Measurements from ENCODE around the gene MAP3K2.
"Not testable (repeated sequence)": the region's sequence is repeated elsewhere in the genome, so short reads cannot be mapped to it uniquely, and the experiment has no call there.

Gene MAP3K2

DNA sequence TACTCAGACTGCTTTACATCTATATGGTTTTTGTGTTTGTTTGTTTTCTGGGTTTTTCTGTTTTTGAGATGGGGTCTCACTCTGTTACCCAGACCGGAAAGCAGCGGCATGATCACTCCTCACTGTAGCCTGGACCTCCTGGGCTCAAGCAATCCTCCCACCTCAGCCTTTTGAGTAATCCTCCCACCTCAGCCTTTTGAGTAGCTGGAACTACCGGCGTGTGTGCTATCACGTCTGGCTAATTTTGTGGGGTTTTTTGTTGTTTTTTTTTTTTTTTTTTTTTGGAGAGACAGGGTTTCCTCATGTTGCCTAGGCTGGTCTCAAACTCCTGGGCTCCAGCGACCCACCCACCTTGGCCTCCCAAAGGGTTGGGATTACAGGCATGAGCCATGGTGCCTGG lies 9.1 kb downstream of the MAP3K2 start:
- no peak for DNase-seq

DNA sequence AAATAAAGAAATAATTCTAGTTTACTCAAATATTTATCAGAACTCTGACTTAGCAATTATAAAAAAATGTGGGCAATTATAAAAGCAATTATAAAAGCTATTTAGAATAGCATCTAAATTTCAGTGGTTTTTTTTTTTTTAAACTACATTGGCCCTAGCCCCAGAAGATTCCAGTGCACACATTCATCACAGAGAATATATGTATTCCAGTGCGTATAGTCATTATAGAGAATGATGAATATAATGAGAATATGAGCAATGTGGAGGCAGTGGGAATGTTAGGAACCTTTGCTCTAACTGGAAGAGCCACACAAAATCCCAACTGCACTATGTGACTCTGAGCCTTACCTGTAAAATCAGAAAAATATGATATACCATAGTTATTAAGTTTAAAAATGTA lies 10.5 kb downstream of the MAP3K2 start:
- no peak for DNase-seq

DNA sequence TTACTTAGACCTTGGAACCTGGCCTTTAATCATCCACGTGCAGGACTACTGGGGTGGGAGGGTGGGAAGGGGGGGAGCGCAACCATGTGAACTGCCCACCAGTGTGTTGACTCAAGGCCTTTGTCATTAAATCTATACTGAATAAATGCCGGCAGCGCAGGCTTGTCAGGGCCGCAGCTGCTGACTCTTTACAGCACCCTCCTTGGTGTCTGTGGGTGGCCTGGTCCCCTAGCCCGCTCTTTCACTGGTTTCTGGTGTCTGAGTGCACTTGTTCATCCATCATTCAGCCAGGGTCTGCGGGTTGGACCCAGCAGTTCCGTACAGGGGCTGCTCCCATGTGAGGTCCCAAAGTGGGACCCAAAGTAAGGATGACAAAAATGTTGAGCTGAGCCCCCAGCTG lies 11.5 kb downstream of the MAP3K2 start:
- no peak for DNase-seq

DNA sequence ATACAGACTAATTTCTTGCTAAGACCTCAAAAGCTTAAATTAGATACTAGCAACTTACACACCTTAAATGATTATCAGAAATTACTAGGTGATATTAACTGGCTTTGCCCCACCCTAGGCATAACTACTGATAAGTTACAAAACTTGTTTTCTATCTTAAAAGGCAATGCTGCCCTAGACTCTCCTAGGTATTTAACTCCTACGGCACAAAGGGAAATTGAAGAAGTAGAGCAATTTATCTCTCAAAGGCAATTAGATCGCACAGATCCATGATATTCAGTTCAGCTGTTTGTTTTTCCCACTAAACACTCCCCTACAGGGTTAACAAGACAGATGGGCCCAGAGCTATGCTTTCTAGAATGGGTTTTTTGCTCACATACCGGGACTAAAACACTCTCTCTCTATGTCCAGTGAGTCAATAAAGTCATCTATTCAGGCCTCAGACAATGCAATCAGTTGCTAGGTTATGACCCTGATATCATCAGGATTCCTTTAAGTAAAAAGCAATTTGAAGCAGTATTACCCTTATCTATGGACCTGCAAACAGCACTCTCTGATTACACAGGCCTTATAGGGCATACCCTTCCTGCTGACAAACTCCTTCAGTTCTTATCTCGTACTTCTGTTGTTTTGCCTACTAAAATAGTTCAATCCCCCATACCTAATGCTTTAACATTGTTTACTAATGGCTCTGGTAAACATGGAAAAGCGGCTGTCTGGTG lies 14.3 kb downstream of the MAP3K2 start:
- DNase-seq = no peak

DNA sequence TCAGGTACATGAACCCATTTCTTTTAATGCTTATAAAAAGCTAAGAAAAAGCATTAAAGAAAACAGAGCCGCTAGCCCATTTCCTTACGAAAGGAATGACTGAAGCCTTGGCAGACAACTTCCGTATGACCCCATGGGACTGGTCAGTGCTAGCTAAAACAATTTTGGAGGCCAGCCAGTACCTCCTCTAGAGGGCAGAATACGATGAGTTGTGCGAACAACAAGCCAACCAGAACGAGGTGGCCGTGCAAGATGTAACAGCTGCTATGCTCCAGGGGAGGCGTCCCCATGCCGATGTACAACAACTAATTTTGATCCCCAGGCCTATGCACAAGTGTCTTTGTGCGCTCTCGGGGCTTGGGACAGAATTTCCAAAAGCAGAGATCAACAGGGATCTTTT lies 16.7 kb downstream of the MAP3K2 start:
- DNase-seq = no peak

DNA sequence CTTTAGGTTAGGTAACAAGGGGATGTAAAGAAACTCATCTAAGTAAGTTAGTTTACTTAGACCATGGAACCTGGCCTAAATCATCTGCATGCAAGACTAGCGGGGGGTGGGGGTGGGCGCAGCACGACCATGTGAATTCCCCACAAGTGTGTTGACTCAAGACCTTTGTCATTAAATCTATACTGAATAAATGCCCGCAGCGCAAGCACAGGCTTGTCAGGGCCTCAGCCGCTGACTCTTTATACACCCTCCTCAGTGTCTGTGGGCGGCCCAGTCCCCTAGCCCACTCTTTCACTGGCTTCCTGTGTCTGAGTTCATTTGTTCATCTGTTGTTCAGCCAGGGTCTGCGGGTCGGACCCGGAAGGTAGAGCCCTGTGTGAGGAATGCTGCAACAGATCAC lies 17.8 kb downstream of the MAP3K2 start:
- DNase-seq = no peak

DNA sequence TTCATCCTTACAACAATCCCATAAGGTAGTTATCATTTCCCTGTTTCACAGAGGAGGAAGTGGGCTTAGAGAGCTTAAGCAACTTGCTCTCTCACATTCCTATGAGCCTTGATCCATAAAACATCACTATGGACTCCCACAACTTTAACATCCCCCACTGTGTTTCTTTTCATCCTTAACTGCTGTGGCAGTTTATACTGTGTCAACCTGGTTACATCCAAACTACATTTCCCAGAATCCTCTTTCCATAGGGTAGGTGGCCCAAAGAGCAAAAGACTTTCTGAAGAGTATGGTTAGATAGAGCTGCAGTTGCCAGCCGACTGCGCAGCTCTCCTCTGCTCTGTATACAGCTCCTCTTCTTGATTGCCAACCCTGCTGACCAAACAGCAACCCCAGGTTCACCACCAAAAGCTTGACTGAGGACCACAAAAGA lies 22.5 kb downstream of the MAP3K2 start:
- no peak for DNase-seq

DNA sequence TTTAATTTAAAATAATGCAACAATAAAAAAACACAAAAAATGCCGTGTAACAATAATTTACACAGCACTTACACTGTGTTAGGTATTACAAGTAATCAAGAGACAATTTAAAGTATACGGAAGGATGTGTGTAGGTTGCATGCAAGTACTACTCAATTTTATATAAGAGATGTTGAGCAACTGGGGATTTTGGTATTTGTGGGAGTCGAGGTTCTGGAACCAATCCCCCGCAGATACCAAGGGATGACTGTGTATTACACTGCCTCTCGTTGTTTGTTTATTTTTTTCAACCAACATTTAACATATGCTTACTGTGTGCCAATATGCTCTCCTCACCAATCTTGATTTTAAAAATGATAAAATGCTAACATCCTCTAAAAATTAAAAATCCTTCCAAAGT lies 24.8 kb downstream of the MAP3K2 start:
- no peak for DNase-seq

DNA sequence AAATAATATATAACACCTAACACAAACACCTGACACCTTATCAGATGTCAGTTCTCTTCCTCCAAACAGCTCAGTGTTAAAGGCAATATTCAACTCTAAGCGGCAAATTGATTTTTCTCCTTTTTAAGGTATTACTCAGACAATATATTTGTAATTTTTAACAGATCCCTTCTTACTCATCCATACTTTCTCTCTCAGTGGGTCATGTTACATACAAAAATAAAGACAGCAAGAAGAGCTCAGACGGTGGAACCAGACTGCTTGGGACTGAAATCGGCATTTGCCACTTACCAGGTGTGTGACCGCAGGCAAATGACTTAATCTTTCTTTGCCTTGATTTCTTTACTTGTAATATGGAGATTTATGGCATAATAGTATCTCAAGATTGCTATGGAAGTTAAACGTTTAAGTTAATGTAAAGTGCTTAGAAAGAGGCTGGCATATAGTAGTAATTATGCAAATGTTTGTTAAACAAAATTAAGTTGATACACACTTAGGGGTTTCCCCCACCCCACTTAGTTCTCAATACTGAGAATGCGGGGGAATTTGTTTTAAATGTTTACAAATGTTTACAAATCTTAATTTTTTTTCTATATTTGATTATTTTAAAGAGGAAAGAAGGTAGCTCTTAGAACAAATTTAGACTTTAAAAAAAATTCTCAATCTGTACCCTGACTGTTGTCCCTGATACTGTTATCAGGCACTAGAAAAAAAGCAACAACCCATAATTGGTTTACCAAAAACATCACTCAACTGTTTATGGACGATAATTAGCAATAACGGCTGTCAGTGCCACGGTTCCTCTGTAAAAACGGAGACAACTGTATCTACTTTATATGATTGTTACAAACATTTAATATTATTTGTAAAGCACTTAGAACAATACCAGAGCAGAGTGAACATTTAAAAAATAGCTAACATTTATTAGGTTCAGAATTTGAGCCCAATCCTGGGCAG lies 25.6 kb downstream of the MAP3K2 start:
- no peak for DNase-seq

DNA sequence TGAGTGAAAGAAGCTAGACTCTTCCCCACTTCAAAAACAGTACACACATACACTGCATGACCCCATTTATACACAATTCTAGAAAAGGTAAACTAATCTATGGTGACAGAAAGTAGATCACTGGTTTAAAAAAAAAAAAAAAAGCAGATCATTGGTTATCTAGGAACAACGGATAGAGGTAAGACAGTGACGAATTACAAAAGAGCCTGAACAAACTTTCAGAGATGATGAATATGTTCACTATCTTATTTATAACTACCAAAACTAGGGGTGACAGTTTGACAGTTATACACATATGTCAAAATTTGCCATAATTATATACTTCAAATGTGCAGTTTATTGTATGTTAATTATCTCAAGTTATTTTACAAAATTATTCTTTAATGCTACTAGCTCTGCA lies 27.5 kb downstream of the MAP3K2 start:
- DNase-seq = no peak

DNA sequence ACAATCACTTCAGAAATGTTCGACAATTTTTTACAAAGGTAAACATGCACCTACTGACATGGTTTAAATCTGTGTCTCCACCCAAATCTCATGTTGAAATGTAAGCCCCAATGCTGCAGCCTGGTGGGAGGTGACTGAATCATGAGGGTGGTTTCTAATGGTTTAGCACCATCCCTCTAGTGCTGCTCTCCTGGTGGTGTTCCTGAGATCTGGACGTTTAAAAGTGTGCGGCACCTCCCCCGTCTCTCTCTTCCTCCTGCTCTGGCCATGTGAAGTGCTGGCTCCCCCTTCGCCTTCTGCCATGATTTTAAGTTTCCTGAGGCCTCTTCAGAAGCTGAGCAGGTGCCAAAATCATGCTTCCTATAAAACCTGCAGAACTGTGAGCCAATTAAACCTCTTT lies 28.3 kb downstream of the MAP3K2 start:
- no peak for DNase-seq

DNA sequence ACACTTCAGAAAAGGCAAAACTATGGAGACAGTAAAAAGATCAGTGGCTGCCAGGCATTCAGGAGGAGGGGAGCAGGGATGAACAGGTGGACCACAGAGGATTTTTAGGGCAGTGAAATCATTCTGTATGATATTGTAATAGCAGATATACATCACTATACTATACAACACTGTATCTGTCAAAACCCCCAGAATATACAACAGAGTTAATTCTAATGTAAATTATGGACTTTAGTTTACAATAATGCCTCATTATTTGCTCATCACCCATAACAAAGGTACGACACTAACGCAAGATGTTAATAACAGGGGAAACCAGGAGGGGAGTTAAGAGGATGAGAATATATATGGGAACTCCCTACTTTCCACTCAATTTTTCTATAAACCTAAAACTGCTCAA lies 28.8 kb downstream of the MAP3K2 start:
- no peak for DNase-seq

DNA sequence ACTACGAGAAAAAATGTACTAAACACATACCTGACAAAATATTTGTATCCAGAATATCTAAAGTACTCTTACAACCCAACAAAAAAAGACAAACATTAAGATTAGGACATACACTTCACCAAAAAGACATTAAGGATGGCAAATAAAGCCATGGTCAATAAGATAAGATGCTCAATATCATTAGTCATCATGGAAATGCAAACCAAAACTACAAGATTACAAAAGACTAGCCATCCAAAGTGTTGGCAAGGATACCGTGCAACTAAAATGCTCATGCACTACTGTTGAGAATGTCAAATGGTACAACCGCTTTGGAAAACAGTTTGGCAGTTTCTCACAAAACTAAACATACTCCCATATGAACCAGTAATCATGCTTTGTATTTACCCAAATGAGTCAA lies 29.7 kb downstream of the MAP3K2 start:
- no peak for DNase-seq

DNA sequence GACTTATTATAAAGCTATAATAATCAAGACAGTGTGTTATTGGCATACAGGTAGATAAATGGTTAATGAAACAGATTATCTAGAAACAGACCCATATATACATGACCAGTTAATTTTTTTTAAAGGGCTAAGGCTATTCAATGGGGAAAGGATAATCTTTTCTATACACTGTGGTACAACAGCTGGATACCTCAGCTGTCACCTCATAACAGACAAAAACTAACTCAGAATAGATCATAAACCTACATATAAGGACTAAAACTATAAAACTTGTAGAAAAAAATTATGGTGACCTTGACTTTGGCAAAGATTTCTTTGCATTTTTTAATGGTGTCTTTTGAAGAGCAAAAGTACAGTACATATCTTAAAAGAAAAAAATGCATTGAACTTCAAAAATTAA lies 30.2 kb downstream of the MAP3K2 start:
- DNase-seq = no peak

DNA sequence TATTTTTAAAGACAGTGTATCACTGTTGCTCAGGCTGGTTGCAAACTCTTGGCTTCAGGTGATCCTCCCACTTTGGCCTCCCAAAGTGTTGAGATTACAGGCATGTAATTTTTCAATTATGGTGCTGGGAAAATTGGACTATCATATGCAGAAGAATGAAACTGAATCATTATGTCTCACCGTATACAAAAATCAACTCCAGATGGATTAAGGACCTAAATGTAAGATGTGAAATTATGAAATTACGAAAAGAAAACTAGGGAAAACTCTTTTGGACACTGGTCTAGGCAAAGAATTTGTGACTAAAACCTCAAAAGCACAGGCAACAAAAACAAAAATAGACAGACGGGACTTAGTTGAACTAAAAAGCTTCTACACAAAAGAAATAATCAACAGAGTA lies 31.2 kb downstream of the MAP3K2 start:
- DNase-seq = no peak

DNA sequence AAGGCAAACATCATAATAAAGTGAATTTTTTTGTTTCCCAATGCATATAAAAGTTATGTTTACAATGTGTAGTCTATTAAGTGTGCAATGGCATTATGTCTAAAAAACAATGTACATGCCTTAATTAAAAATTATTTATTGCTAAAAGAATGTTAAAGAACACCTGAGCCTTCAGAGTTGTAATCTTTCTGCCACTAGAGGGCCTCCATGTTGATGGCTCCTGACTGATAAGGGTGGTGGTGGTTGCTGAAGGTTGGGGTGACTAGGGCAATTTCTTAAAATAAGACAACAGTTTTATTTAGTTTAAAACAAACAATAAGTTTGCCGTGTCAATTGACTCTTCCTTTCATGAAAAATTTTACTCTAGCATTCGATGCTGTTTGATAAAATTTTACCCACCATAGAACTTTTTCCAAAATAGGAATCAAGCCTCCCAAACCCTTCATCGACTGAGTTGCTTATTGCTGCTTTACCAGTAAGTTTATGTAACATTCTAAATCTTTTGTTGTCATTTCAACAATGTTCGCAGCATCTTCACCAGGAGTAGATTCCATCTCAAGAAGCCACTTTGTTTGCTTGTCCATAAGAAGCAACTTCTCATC lies 32.3 kb downstream of the MAP3K2 start:
- DNase-seq = peak; percentile 67

DNA sequence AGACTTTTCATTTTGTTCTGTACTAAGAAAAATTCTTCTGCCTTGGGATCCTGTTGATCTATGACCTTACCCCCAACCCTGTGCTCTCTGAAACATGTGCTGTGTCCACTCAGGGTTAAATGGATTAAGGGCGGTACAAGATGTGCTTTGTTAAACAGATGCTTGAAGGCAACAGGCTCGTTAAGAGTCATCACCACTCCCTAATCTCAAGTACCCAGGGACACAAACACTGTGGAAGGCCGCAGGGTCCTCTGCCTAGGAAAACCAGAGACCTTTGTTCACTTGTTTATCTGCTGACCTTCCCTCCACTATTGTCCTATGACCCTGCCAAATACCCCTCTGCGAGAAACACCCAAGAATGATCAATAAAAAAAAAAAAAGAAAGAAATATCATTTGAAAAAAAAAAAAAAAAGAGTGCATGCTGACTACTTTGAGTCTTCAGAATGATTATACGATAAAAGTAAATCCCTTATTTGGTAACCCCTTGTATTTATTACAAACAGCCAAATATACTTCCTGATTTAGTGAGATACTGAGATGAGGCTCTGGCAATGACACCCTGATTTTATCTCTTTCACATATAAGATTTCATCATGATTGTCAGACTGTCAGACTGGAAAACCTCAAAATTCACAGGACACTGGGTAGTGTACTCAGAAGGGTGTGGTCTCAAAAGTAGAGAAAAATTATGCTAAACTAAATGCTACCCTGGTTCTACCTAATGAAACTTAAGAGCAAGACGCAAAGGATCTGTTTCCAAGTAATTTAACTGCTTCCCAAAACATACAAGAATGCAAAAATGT lies 33.7 kb downstream of the MAP3K2 start:
- peak; percentile 7 for DNase-seq

DNA sequence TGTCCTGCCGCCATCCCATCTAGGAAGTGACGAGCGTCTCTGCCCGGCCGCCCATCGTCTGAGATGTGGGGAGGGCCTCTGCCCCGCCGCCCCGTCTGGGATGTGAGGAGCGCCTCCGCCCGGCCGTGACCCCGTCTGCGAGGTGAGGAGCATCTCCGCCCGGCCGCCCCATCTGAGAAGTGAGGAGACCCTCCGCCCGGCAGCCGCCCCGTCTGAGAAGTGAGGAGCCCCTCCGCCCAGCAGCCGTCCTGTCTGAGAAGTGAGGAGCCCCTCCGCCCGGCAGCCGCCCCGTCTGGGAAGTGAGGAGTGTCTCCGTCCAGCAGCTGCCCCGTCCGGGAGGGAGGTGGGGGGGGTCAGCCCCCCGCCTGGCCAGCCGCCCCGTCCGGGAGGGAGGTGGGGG lies 34.6 kb downstream of the MAP3K2 start:
- DNase-seq = not testable (repeated sequence)

DNA sequence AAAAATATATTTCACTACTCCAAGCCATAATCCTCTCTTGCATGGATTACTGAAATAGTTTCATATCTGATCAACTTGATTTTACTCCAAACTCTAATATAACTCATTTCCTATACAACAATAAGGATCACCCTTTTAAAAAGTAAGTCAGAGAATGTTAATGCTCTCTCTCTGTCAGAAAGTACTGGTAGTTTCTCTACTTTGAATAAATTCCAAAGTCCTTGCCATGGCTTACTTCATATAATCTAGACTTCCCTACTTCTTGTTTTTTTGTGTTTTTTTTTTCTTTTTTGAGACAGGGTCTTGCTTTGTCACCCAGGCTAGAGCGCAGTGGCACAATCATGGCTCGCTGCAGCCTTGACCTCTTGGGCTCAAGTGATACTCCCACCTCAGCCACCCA lies 36.2 kb downstream of the MAP3K2 start:
- DNase-seq = no peak

DNA sequence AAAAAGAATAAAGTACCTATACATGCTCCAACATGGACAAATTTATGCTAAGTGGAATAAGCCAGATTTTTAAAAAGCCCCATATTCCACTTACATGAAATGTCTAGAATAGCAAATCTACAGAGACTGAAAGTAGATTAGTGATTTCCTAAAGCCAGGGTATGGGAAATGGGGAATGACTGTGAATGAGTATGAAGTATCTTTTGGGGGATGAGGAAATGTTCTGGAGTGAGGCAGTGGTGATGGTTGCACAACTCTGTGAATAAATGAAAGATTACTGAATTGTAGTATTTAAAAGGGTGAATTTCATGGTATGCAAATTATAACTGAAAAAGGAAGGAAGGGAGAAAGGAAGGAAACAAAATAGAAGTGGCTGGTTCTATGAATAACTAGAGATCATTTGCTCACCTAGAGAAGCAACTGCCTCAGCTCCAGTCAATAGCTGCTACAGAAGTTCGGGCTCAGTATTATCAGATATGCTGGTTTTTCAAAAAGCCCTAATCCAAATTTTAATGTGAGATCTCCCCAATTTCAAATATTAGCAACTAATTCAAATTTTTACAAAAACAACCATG lies 39.3 kb downstream of the MAP3K2 start:
- no peak for DNase-seq

DNA sequence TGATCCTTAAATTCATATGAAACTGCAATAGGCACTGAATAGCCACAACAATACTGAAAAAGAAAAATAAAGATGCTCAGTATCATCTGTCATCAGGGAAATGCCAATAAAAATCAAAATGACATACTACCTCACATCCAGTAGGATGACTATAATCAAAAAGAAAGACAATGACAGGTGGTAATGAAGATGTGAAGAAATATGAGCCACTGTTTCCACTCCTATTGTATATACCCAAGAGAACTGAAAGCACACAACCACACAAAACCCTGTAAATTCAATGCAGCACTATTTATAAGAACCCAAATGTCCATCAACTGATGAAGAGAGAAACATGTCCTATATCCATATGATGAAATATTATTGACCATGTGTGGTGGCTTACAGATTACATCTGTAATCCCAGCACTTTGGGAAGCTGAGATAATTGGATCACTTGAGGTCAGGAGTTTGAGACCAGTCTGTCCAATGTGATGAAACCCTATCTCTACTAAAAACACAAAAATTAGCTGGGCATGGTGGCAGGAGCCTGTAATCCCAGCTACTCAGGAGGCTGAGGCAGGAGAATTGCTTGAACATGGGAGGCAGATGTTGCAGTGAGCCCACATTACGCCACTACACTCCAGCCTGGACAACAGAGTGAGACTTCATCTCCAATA lies 39.9 kb downstream of the MAP3K2 start:
- no peak for DNase-seq

DNA sequence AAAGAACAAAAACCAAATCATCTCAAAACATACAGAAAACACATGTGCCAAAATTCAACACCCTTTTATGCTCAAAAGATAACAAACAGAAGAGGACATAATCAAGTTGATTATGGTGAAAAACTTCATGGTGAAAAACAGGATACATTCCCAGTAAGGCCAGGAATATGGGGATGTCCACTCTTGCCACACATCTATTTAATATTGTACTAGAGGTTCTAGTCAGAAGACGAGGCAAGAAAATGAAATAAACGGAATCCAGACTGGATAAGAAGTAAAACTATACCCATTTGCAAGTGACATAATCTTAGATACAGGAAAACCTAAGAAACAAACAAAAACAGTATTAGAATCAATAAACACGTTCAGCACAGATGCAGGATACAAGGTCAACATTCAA lies 40.8 kb downstream of the MAP3K2 start:
- DNase-seq = no peak
